ENCODE measurements around the gene IRF9.

The IRF9 gene

DNA sequence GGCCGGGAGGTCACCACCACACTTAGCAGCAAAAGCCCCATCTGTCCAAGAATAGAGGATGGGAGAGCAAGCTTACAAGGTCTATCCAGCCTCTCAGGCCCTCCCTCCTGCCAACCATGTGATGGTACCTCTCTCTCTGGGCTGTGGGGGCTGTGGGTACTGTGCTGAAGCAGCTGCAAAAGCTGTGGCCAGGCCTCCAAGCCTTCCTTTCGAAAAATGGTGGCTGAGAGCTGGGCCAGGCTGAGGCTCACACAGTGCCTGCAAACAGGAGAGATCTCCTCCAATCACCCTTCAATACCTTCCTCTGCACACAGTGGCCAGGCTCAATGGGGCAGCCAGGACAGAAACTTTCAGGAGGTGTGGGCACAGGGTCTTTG, 26.5 kb downstream of the IRF9 start:
- DNase-seq (ENCODE audit: low read depth): no peak
- TF ChIP-seq, protein P1, sequence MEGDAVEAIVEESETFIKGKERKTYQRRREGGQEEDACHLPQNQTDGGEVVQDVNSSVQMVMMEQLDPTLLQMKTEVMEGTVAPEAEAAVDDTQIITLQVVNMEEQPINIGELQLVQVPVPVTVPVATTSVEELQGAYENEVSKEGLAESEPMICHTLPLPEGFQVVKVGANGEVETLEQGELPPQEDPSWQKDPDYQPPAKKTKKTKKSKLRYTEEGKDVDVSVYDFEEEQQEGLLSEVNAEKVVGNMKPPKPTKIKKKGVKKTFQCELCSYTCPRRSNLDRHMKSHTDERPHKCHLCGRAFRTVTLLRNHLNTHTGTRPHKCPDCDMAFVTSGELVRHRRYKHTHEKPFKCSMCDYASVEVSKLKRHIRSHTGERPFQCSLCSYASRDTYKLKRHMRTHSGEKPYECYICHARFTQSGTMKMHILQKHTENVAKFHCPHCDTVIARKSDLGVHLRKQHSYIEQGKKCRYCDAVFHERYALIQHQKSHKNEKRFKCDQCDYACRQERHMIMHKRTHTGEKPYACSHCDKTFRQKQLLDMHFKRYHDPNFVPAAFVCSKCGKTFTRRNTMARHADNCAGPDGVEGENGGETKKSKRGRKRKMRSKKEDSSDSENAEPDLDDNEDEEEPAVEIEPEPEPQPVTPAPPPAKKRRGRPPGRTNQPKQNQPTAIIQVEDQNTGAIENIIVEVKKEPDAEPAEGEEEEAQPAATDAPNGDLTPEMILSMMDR (IDR thresholded peaks at IDR 0.05; ENCODE audit: low read depth, low read length, missing control alignments): no peak
- peak overlapping the region; percentile 83 for H3K4me3 ChIP-seq (ENCODE audit: low read depth, low read length)

DNA sequence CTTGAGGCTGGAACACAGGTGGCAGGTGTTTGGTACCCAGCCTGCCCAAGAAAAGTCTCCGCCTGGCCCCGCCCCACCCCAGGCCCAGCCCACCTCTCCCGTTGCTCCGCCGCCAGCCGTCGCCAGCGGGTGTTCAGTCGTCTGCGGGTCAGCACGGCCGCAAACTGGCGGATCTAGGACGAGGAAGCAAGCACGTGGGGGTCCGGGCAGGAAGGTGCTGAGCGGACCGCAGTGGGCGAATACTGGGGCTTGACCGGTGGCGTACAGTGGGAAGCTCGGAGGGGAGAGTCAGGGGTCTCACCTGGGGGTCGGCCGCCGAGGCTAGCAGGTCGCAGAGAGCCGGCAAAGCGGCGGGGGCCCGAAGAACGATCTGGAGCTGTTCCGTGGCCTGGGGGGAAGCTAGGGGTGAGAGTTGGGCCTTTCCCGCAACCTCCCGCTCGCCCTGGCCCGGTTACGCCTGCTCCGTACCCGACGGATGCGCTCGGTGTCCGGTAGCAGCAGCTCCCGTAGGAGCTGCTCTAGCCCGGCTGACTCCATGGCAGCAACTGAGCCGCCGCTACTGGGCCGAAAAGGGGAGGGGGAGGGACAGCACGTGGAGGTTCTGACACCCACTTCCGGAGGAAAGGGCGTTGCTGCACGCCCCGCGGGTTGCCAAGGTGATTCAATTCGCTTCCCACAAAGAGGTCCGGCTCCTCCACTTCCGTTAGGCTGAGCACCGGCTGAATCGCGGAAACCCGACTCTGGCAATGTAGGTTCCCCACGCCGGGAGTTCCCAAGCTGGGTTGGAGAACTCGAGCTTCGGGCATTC, 27.4 kb downstream of the IRF9 start, which contains the start of gene IPO4:
Gene IPO4, minus strand, starts transcription at position 566 of the 808 bp plus-strand sequence. Its CDS starts 29 bp downstream, at position 537.
- peak; percentile 97 for DNase-seq (ENCODE audit: low read depth)
- H3K4me3 ChIP-seq (ENCODE audit: low read depth, low read length): peak within 1 kb of the TSS; percentile 83
- TF ChIP-seq, protein P1 (IDR thresholded peaks at IDR 0.05; ENCODE audit: low read depth, low read length, missing control alignments): no peak

DNA sequence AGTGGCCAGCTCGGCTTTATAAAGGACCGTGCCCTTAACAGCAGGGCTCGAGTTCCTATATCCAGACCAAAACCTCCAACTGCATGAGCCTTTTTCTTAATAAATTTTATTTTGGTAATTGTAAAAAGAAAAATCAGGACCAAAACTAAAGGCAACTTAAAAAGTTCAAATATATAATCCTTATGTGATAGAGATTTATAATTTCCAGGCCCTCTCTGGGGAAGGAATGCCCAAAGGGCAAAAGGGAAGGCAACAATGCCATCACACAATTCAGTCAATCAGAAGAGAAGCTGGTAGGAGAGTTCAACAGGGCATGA, 28.0 kb downstream of the IRF9 start:
- TF ChIP-seq, protein P1 (IDR thresholded peaks at IDR 0.05; ENCODE audit: low read depth, low read length, missing control alignments): no peak
- DNase-seq (ENCODE audit: low read depth): no peak
- H3K4me3 ChIP-seq (ENCODE audit: low read depth, low read length): peak overlapping the region; percentile 83

DNA sequence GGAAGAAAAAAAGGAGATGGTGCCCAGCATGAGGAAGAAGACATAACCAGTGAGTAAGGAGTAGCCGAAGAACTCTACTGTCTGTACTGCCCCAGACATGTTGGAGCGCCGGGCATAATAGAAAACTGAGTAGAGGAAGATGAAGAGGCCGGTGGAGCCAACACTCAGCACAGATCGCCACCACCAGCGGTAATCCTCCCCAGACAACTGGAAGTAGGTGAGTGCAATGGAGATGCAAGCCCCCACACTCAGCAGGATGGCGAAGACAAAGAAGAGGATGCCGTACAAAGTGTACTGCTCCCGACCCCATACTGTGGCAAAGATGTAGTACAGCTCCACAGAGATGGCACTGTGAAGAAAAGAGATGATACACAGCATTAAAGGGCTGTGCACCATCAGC, 28.4 kb downstream of the IRF9 start:
- no peak for DNase-seq (ENCODE audit: low read depth)
- TF ChIP-seq, protein P1 (IDR thresholded peaks at IDR 0.05; ENCODE audit: low read depth, low read length, missing control alignments): no peak
- H3K4me3 ChIP-seq (ENCODE audit: low read depth, low read length): no peak overlapping the region

DNA sequence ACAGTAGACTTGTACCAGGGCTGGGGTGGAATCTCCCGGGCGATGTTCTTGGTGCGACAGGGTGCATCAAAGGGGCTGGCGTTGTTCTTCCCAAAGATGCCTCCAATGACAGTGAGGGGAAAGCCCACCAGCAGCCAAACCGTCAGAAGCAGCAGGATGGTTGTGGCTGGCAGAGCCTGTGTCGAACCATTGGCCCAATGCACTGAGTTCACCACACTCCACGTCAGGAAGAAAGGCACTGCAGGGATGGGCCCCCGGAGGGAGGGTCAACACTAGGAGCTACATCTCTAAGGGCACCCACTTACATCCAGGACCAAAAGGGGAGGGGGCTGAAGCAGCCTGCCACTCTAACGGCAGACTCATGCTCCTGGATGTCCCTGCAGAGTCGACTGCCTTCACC, 29.4 kb downstream of the IRF9 start:
- DNase-seq (ENCODE audit: low read depth): no peak
- TF ChIP-seq, protein P1 (IDR thresholded peaks at IDR 0.05; ENCODE audit: low read depth, low read length, missing control alignments): no peak
- no peak overlapping the region for H3K4me3 ChIP-seq (ENCODE audit: low read depth, low read length)

DNA sequence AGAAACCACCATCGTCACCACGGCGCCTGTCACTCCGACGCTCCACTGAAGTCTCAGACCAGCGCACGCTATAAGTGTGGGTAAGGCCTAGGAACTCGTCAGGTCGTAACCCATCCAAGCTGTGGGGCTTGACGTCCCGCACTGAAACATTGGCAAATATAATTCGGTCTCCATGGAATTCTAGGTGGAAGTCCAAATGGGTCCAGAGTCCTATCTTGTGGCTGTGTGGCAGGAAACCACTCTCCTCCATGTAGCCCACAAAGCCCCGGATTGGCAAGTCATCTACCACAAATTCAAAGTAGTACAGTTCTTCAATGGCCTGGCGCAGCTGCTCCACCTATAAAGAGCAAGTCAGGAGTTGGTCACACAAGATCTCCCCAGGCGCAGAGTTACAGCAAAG, 31.9 kb downstream of the IRF9 start:
- no peak for DNase-seq (ENCODE audit: low read depth)
- TF ChIP-seq, protein P1 (IDR thresholded peaks at IDR 0.05; ENCODE audit: low read depth, low read length, missing control alignments): no peak
- no peak overlapping the region for H3K4me3 ChIP-seq (ENCODE audit: low read depth, low read length)

Data from GM12864 (cell line).